Natural killer cell (primary cell): ENCODE measurements around the gene GRID1. TPM values are rescaled to one million over a fixed set of nuclear protein-coding genes. Genes with fewer than 3 reads are reported as not detected.

ENCODE experiments used
- ATAC-seq, 3 donors: fragments of 150-1000 bp in 2 of 3; fragments of 200-7000 bp in 1 of 3; cut with Tn5 transposase; 1 replicate in 1 of 3; 2 replicates in 2 of 3; pipeline ENCODE4 v1.10.0; 2021; ENCODE audit warnings: mild to moderate bottlenecking in 2 of 3, moderate library complexity in 2 of 3
- DNase-seq, 2 donors: peaks; one replicate each; pipeline versions ENCODE4 v3.0.0 to v3.0.0-alpha.2; 2013 to 2021; ENCODE audit warnings: mixed read lengths in 1 of 2
- H3K27ac ChIP-seq: one replicate; pipeline ENCODE4 v1.5.1; 2013; ENCODE audit warnings: mild to moderate bottlenecking, low read length
- H3K27me3 ChIP-seq: one replicate; pipeline ENCODE4 v1.6.1; 2013; ENCODE audit warnings: low read length; ENCODE audit not compliant: control insufficient read depth, insufficient read depth
- H3K36me3 ChIP-seq: one replicate; pipeline ENCODE4 v1.6.1; 2013; ENCODE audit warnings: low read length; ENCODE audit not compliant: control insufficient read depth, insufficient read depth
- H3K4me1 ChIP-seq: one replicate; pipeline ENCODE4 v1.6.1; 2013; ENCODE audit warnings: low read length; ENCODE audit not compliant: control insufficient read depth, insufficient read depth
- H3K4me3 ChIP-seq: one replicate; pipeline ENCODE4 v1.5.1; 2013; ENCODE audit warnings: low read length
- H3K9me3 ChIP-seq: one replicate; pipeline ENCODE4 v1.6.1; 2013; ENCODE audit warnings: low read length; ENCODE audit not compliant: control insufficient read depth, insufficient read depth
- H3K27ac Mint-ChIP-seq, 2 donors: one replicate each; pipeline ENCODE4 v1.8.0; 2022; ENCODE audit warnings: mild to moderate bottlenecking in 2 of 2, mixed read lengths in 2 of 2, moderate library complexity in 1 of 2
- H3K27me3 Mint-ChIP-seq, 2 donors: one replicate each; pipeline ENCODE4 v1.8.0; 2022; ENCODE audit warnings: low read depth in 2 of 2, mixed read lengths in 2 of 2
- H3K36me3 Mint-ChIP-seq: one replicate; pipeline ENCODE4 v1.8.0; 2022; ENCODE audit warnings: mixed read lengths
- H3K4me1 Mint-ChIP-seq, 2 donors: one replicate each; pipeline ENCODE4 v1.8.0; 2022; ENCODE audit warnings: mixed read lengths in 2 of 2
- H3K4me3 Mint-ChIP-seq: one replicate; pipeline ENCODE4 v1.8.0; 2022; ENCODE audit warnings: mild to moderate bottlenecking, moderate library complexity, mixed read lengths
- H3K9me3 Mint-ChIP-seq, 2 donors: one replicate each; pipeline ENCODE4 v1.8.0; 2022; ENCODE audit warnings: mixed read lengths in 2 of 2
- CTCF ChIP-seq: fragments of 200-600 bp; IDR thresholded peaks from one replicate; pipeline ENCODE4 v1.8.0; 2022; ENCODE audit warnings: antibody characterized with exemption
- WGBS: methylation state at CpG from one replicate; pipeline ENCODE4 v1.1.7; 2013; ENCODE audit warnings: missing lambda C conversion rate; ENCODE audit not compliant: insufficient coverage; 5-methylcytosine and 5-hydroxymethylcytosine counted together
- intact Hi-C: fragments of 100-400 bp; cut with micrococcal nuclease; formaldehyde crosslinking; loops from one replicate; pipeline ENCODE4 v1.14.2; 2022
- total RNA-seq, 4 donors: library from RNA; stranded (reverse); fragments of 120-200 nt in 1 of 4; gene quantifications; one replicate each; pipeline versions ENCODE4 v1.2.3 to v1.2.4, GENCODE V29; 2013 to 2022

The GRID1 gene
- total RNA-seq, 3 donors from 2014 or later (not counting 1 experiment from before 2014, with no cell fraction given), result not detected

DNA sequence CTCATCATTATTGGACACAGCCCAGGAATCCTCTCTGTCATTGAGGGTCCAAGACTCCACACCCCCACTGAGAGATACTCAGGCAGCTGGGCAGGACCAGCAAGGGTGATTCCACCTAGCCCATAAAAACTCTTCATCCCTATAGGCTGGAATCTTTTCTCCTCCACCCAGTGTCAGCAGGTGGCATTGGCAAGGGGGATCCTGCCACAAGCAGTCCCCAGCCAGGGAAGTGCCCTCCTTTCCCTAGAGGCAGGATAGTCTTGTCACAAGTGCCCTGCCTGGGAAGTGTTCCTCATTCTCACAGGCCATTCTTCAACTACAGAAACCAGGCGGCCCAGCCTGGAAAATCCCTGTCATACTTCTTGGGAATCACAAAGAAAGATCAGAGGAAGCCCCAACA is 533.6 kb downstream of the GRID1 start:
- intact Hi-C loops, result no loop called here
- H3K9me3 Mint-ChIP-seq, result peaks cover 12 to 23% of the 10 kb centered on the region in 2 donors
- no peaks in the 10 kb centered on the region for H3K4me1 Mint-ChIP-seq

GRCh38 chr10:85831422-85831821 is 535.2 kb downstream of the GRID1 start:
- TF ChIP-seq CTCF, result no peak
- Histone ChIP-seq H3K4me3 (no peak overlapping the region), H3K9me3 (peaks cover 1% of the 10 kb centered on the region), H3K27ac (no peak overlapping the region), H3K4me1 (no peaks in the 10 kb centered on the region), H3K27me3 (no peaks in the 10 kb centered on the region), H3K36me3 (no peaks in the 10 kb centered on the region)
- peaks cover 8% of the 10 kb centered on the region for H3K36me3 Mint-ChIP-seq
- no peak overlapping the region for H3K27ac Mint-ChIP-seq
- H3K27me3 Mint-ChIP-seq, result no peaks in the 10 kb centered on the region
- H3K4me1 Mint-ChIP-seq, result no peaks in the 10 kb centered on the region
- peaks cover 16 to 27% of the 10 kb centered on the region in 2 donors for H3K9me3 Mint-ChIP-seq
- intact Hi-C loops, result no loop called here
- ATAC-seq, result no peak
- no CpG with 5 or more reads among the region's 3 CpGs for WGBS
- H3K4me3 Mint-ChIP-seq, result no peak overlapping the region
- no peak for DNase-seq

More for the DNA sequence above, 533.6 kb downstream of the GRID1 start:
- DNase-seq (no peak), ATAC-seq (no peak)
- Mint-ChIP-seq H3K27ac (no peak overlapping the region), H3K4me3 (no peak overlapping the region), H3K36me3 (no peaks in the 10 kb centered on the region), H3K27me3 (no peaks in the 10 kb centered on the region)
- H3K27me3 ChIP-seq, result no peaks in the 10 kb centered on the region
- WGBS, result 60% methylated on average over 1 of the region's 1 CpG
- no peak overlapping the region for H3K27ac ChIP-seq
- no peak for TF ChIP-seq CTCF
- no peak overlapping the region for H3K4me3 ChIP-seq
- H3K36me3 ChIP-seq, result no peaks in the 10 kb centered on the region
- no peaks in the 10 kb centered on the region for H3K4me1 ChIP-seq
- peaks cover 10% of the 10 kb centered on the region for H3K9me3 ChIP-seq

GRCh38 chr10:85826377-85826776 is 540.2 kb downstream of the GRID1 start:
- no peak for ATAC-seq
- TF ChIP-seq CTCF, result no peak
- 90% methylated on average over 4 of the region's 4 CpGs for WGBS
- Mint-ChIP-seq H3K36me3 (peaks cover 8% of the 10 kb centered on the region), H3K4me3 (no peak overlapping the region), H3K27ac (no peak overlapping the region), H3K9me3 (peaks cover 11 to 18% of the 10 kb centered on the region in 2 donors), H3K27me3 (no peaks in the 10 kb centered on the region), H3K4me1 (no peaks in the 10 kb centered on the region)
- H3K27ac ChIP-seq, result no peak overlapping the region
- intact Hi-C loops, result no loop called here
- no peak for DNase-seq
- H3K4me1 ChIP-seq, result no peaks in the 10 kb centered on the region
- no peaks in the 10 kb centered on the region for H3K27me3 ChIP-seq
- H3K4me3 ChIP-seq, result no peak overlapping the region
- peaks cover 2% of the 10 kb centered on the region for H3K9me3 ChIP-seq
- no peaks in the 10 kb centered on the region for H3K36me3 ChIP-seq

DNA sequence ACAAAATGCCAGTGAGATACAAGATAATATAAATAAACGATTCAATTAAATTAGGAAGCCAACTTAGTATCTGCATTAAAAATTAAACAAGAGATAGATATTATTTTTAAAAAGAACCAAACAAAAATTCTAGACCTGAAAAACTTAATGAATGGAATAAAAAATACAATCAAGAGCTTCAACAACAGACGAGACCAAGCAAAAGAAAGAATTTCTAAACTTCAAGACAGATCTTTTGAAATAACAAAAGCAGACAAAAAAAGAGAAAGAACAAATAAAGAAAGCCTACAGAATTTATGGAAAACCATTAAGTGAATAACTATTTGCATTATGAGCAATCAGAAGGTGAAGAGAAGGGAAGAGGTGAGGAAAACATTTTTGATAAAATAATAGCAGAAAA is 555.2 kb downstream of the GRID1 start:
- Mint-ChIP-seq H3K36me3 (peaks cover 13% of the 10 kb centered on the region), H3K4me3 (no peak overlapping the region), H3K27ac (no peak overlapping the region), H3K27me3 (no peaks in the 10 kb centered on the region), H3K9me3 (peaks cover 10 to 13% of the 10 kb centered on the region in 2 donors), H3K4me1 (no peaks in the 10 kb centered on the region)
- Histone ChIP-seq H3K9me3 (peaks cover 11% of the 10 kb centered on the region), H3K4me1 (no peaks in the 10 kb centered on the region), H3K27ac (no peak overlapping the region), H3K36me3 (no peaks in the 10 kb centered on the region), H3K4me3 (no peak overlapping the region), H3K27me3 (no peaks in the 10 kb centered on the region)
- DNase-seq (no peak), ATAC-seq (no peak)
- intact Hi-C loops, result no loop called here
- WGBS, result no CpG with 5 or more reads among the region's 2 CpGs
- no peak for TF ChIP-seq CTCF
